GM18507 (cell line): ENCODE data around the gene DCC.

Experiments
- DNase-seq: peaks from one replicate; pipeline ENCODE4 v3.0.0; 2011; ENCODE audit warnings: low read depth; ENCODE audit not compliant: insufficient read length; ENCODE audit errors: extremely low spot score
- FAIRE-seq: peaks from 2 replicates; lab custom pipeline; 2011; peaks lifted over from hg19 to GRCh38; lab: Jason Lieb, UNC

DCC gene

GRCh38 chr18:52948868-52949444, 609.0 kb downstream of the DCC start:
- DNase-seq = no peak
- no peak for FAIRE-seq

DNA sequence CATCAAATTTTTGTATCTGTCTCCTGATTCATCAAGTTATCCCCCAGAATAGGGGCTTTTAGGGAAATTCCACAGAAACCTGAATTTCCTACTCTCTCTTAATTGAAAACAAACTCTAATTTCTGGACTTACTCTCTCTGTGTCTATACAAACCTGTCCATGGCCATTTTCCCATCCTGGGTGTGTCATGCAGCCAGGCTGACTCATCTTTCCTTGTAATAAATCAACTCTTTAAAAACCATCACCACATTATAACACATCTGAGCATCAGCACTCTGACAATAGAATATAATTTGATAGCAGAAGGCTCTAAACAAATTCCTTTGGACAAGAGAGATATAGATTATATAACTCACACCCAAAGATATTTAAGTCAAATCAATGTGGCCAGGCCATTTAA, 610.2 kb downstream of the DCC start:
- FAIRE-seq = no peak
- no peak for DNase-seq

DNA sequence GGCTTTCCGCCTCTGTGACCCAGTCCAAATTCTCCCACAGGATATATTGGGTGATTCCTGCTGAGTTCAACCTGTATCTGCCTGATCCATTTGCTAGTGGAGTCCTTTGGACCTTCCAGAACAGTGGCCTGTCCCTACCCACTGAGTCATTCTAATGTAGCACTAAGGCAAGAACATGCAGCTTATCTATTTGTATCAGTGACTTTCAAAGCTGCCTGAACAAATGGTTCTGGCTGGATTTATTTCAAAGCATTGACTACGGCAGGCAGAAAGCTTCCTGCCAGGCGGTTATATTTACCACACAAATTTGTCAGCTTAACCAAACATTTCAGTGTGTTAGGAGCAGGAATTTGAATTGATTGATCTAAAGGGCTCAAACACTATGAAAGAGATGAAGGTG, 613.4 kb downstream of the DCC start:
- FAIRE-seq = no peak
- DNase-seq = no peak

GRCh38 chr18:52963481-52963880, 623.5 kb downstream of the DCC start:
- FAIRE-seq = no peak
- DNase-seq = no peak

DNA sequence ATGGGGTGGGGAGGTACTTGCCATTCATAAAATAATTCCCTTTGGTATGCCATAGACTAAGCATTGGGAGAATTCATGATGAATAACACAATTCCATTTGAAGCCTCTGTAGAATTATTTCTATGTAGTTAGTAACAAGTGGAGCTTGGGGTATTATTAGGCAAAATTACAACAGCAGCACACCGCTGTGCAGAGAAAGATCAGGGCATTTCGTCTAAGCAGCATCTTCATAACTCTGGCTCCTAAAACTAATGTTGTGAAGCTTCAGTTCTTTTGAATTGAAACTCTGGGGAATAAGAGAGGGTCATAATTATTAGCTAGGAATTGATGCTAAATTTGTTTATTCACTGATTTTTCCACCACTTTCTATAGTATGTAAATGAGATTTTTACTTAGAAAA, 630.7 kb downstream of the DCC start:
- FAIRE-seq (no peak), DNase-seq (no peak)

- no peak for DNase-seq
- FAIRE-seq = no peak
Measured at GRCh38 chr18:52971097-52971496, 631.1 kb downstream of the DCC start.

- no peak for FAIRE-seq
Measured at GRCh38 chr18:52979892-52980291, 639.9 kb downstream of the DCC start.

DNA sequence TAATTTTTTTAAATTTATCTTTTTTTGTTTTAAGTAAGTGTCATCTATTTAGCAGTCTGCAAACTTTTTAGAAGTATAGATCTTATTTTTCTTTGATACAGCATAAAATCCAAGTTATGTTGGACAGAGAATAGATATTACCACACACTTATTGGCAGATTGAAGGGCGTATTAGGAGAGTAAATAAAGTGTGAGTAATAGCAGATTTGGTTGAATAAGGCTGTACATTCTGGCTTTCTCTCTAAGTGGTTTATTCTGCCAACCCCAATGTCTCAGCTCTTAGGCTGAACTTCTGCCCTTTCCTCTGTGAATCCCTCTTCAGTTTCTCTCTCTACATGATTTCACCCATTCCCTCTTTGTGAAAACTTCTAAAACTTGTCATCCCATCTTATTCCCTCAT, 651.2 kb downstream of the DCC start:
- FAIRE-seq (no peak), DNase-seq (no peak)

More at GRCh38 chr18:52979892-52980291, 639.9 kb downstream of the DCC start:
- no peak for DNase-seq

- DNase-seq (no peak), FAIRE-seq (no peak)
Measured at GRCh38 chr18:52992041-52992440, 652.0 kb downstream of the DCC start.

- DNase-seq (no peak), FAIRE-seq (no peak)
Measured at GRCh38 chr18:52995875-52996274, 655.9 kb downstream of the DCC start.

DNA sequence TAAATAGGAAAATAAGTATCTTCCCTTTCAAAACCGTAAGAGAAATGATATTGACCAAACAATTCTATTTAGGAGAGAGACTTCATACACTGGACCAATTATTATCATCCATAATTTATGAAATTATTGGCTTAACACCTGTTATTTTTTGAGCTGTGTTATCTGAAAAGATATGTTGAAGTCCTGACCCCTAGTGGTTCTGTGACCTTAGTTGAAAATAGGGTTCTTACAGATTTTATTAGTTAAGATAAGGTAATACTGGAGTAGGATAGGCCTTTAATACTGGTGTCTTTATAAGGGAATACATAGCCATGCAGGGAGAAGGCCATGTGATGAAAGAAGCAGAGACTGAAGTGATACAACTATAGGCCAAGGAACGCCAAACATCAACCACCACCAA, 659.6 kb downstream of the DCC start:
- no peak for DNase-seq
- FAIRE-seq = no peak

DNA sequence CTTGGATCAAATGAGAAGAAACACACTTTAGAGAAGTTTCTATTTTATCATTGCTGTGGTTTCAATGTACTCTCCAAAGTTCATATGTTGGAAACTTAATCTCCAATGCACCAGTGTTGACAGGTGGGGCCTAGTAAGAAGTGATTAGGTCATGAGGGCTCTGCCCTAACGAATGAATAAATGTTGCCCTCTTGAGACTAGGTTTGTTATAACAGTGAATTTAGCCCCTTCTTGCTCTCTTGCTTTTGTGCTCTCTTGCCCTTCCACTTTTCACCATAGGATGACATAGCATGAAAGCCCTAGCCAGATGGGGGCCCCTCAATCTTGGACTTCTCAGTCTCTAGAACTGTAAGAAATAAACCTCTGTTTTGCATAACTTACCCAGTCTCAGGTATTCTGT, 664.8 kb downstream of the DCC start:
- no peak for DNase-seq
- FAIRE-seq = no peak

- no peak for DNase-seq
- FAIRE-seq = no peak
Measured at GRCh38 chr18:53018791-53019190, 678.8 kb downstream of the DCC start.

GRCh38 chr18:53025247-53025646, 685.2 kb downstream of the DCC start:
- no peak for DNase-seq
- FAIRE-seq = no peak

- no peak for DNase-seq
- no peak for FAIRE-seq
Measured at GRCh38 chr18:53028565-53028964, 688.6 kb downstream of the DCC start.

GRCh38 chr18:53033128-53033527, 693.1 kb downstream of the DCC start:
- FAIRE-seq (no peak), DNase-seq (no peak)

DNA sequence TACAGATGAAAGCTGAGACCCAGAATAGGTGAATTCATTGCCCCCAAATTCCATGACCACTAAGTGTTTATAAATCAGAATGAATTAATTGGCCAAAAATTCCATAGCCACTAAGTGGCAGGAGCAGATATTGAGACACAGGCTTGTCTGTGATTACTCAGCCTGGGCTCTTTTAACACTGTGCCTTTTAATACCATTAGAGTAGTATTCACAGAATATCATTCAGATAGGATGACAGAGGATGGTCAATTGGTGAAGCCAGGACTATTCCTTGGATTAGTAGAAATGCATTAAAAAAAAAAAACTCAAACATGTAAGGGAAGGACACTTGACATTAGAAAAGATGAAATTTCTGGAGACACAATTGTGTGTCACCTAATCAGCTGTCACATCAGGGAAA, 698.6 kb downstream of the DCC start:
- DNase-seq (no peak), FAIRE-seq (no peak)

DNA sequence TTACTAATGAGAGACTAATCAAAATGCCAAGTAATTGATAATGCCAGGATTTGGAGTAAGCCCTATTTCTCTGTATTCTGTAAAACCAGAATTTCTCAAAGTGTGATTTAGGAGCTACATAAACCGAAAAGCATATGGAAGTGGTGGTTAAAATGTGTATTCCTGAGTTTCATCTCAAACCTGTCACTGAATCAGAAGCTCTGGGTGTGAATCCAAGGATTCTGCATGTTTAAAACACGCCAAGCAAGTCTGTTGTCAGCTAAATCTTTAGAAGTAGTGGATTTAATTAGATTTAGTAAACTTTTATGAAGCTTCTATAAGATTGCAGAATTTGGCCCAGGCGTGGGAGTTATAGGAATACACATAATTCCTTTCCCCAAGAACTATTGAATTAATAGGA, 700.3 kb downstream of the DCC start:
- no peak for DNase-seq
- no peak for FAIRE-seq

- FAIRE-seq = no peak
Measured at GRCh38 chr18:53056064-53056463, 716.1 kb downstream of the DCC start.

GRCh38 chr18:53070788-53071187, 730.8 kb downstream of the DCC start:
- DNase-seq (no peak), FAIRE-seq (no peak)

More at GRCh38 chr18:53056064-53056463, 716.1 kb downstream of the DCC start:
- no peak for DNase-seq

- FAIRE-seq (no peak), DNase-seq (no peak)
Measured at GRCh38 chr18:53080687-53081086, 740.7 kb downstream of the DCC start.

DNA sequence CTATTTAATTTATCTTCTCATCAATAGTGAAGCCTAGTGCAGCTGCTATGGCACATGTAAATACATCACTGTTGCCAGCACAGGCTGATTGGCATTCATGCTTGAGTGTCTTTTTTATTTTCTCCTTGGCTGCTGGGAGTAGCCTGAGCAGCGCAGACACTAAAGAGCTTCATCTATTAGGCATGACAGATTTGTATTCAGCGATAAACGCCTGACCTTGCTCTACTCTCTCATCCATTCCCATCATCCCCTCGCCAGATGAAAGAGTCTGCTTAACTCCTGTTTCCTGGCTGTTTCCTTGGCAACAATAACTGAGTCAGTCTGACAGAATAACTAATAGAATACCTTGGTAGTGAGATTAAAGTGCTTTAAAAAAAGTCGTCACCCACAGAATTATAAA, 753.6 kb downstream of the DCC start:
- FAIRE-seq (no peak), DNase-seq (no peak)
